Mesenchymal stem cell (in vitro differentiated cells and primary cell): ENCODE results near the gene CPNE4.

Experiments
- DNase-seq: peaks from one replicate; pipeline ENCODE4 v3.0.0-alpha.2; 2013
- H2AFZ ChIP-seq: one replicate; pipeline ENCODE4 v1.6.1; 2013; ENCODE audit warnings: low read depth, mild to moderate bottlenecking, control low read depth, inconsistent platforms, low read length, moderate library complexity
- H2AK5ac ChIP-seq: 2 replicates; pipeline ENCODE4 v1.6.1; 2013; ENCODE audit warnings: low read length, moderate library complexity, mild to moderate bottlenecking, inconsistent platforms; ENCODE audit not compliant: severe bottlenecking
- H2BK120ac ChIP-seq: one replicate; pipeline ENCODE4 v1.6.1; 2013; ENCODE audit warnings: low read depth, mild to moderate bottlenecking, inconsistent platforms, low read length, moderate library complexity
- H2BK12ac ChIP-seq, 2 experiments: one replicate each; pipeline ENCODE4 v1.6.1; 2013; ENCODE audit warnings: inconsistent platforms in 2 of 2, low read length in 2 of 2, mild to moderate bottlenecking in 2 of 2, moderate library complexity in 2 of 2, control low read depth in 1 of 2
- H2BK15ac ChIP-seq: one replicate; pipeline ENCODE4 v1.6.1; 2013; ENCODE audit warnings: mild to moderate bottlenecking, low read depth, inconsistent platforms; ENCODE audit not compliant: poor library complexity, severe bottlenecking
- H2BK5ac ChIP-seq: 2 replicates; pipeline ENCODE4 v1.6.1; 2013; ENCODE audit warnings: low read depth, mild to moderate bottlenecking, low read length, control low read depth, inconsistent platforms; ENCODE audit not compliant: poor library complexity, severe bottlenecking
- H3K14ac ChIP-seq, 2 experiments: one replicate each; pipeline ENCODE4 v1.6.1; 2013; ENCODE audit warnings: inconsistent platforms in 2 of 2, low read length in 2 of 2, control low read depth in 1 of 2, mild to moderate bottlenecking in 1 of 2, moderate library complexity in 1 of 2
- H3K18ac ChIP-seq, 2 experiments: one replicate each; pipeline ENCODE4 v1.6.1; 2013; ENCODE audit warnings: inconsistent platforms in 2 of 2, low read length in 2 of 2, control low read depth in 1 of 2, low read depth in 1 of 2, mild to moderate bottlenecking in 1 of 2
- H3K23ac ChIP-seq, 2 experiments: one replicate each; pipeline ENCODE4 v1.6.1; 2013; ENCODE audit warnings: inconsistent platforms in 2 of 2, low read length in 2 of 2, mild to moderate bottlenecking in 2 of 2, moderate library complexity in 2 of 2, control low read depth in 1 of 2
- H3K27ac ChIP-seq: 2 replicates; pipeline ENCODE4 v1.5.1; 2013; ENCODE audit warnings: mild to moderate bottlenecking, moderate library complexity, low read length, control low read depth, inconsistent platforms; ENCODE audit not compliant: poor library complexity, severe bottlenecking
- H3K27me3 ChIP-seq, 2 experiments: 2 replicates each; pipeline versions ENCODE4 v1.6.1 to v1.7.0; 2013; ENCODE audit warnings: low read length in 2 of 2, mild to moderate bottlenecking in 2 of 2, moderate library complexity in 2 of 2, control low read depth in 1 of 2, inconsistent platforms in 1 of 2; ENCODE audit not compliant: control insufficient read depth in 1 of 2, insufficient read depth in 1 of 2
- H3K36me3 ChIP-seq, 2 experiments: 2 replicates each; pipeline versions ENCODE4 v1.6.1 to v1.7.0; 2013; ENCODE audit warnings: low read length in 2 of 2, control low read depth in 1 of 2, inconsistent platforms in 1 of 2, low read depth in 1 of 2, mild to moderate bottlenecking in 1 of 2; ENCODE audit not compliant: insufficient read depth in 2 of 2, control insufficient read depth in 1 of 2
- H3K4ac ChIP-seq, 2 experiments: one replicate each; pipeline ENCODE4 v1.6.1; 2013; ENCODE audit warnings: inconsistent platforms in 2 of 2, low read length in 2 of 2, mild to moderate bottlenecking in 2 of 2, moderate library complexity in 2 of 2, control low read depth in 1 of 2, low read depth in 1 of 2
- H3K4me1 ChIP-seq: 2 replicates; pipeline ENCODE4 v1.6.1; 2013; ENCODE audit warnings: low read depth, low read length, control low read depth; ENCODE audit not compliant: control insufficient read depth, insufficient read depth
- H3K4me2 ChIP-seq: 2 replicates; pipeline ENCODE4 v1.6.1; 2013; ENCODE audit warnings: low read length, mild to moderate bottlenecking, inconsistent platforms; ENCODE audit not compliant: poor library complexity, severe bottlenecking
- H3K4me3 ChIP-seq, 2 experiments: 2 replicates each; pipeline versions ENCODE4 v1.5.1 to v1.7.0; 2013; ENCODE audit warnings: low read length in 2 of 2, mild to moderate bottlenecking in 2 of 2, control low read depth in 1 of 2, low read depth in 1 of 2; ENCODE audit not compliant: insufficient read depth in 1 of 2
- H3K79me1 ChIP-seq: replicated peaks from 2 replicates; pipeline ENCODE4 v1.6.1; 2013; ENCODE audit warnings: mild to moderate bottlenecking, control low read depth, low read length, inconsistent platforms; ENCODE audit not compliant: poor library complexity, severe bottlenecking
- H3K9ac ChIP-seq: 2 replicates; pipeline ENCODE4 v1.7.0; 2013; ENCODE audit warnings: mild to moderate bottlenecking, low read length, moderate library complexity
- H3K9me3 ChIP-seq: 2 replicates; pipeline ENCODE4 v1.7.0; 2013; ENCODE audit warnings: mild to moderate bottlenecking, low read length; ENCODE audit not compliant: control insufficient read depth
- H4K8ac ChIP-seq: one replicate; pipeline ENCODE4 v1.6.1; 2013; ENCODE audit warnings: inconsistent platforms, mild to moderate bottlenecking, low read length, moderate library complexity
- H4K91ac ChIP-seq: one replicate; pipeline ENCODE4 v1.6.1; 2013; ENCODE audit warnings: mild to moderate bottlenecking, low read length, inconsistent platforms
- WGBS: methylation state at CpG from one replicate; pipeline ENCODE4 v1.1.7; 2013; ENCODE audit warnings: mixed read lengths; 5-methylcytosine and 5-hydroxymethylcytosine counted together

CPNE4 gene

GRCh38 chr3:131998027-131998426 lies 36.8 kb downstream of the CPNE4 start:
- Histone ChIP-seq H3K4me2 (no peak overlapping the region), H3K9me3 (no peaks in the 10 kb centered on the region), H3K14ac (no peak overlapping the region), H3K4me1 (no peaks in the 10 kb centered on the region), H3K9ac (no peak overlapping the region), H3K4ac (no peak overlapping the region), H2BK12ac (no peak overlapping the region), H3K27ac (no peak overlapping the region), H2AFZ (no peak overlapping the region), H3K27me3 (no peaks in the 10 kb centered on the region), H2BK120ac (no peak overlapping the region), H2AK5ac (no peak overlapping the region), H3K18ac (no peak overlapping the region), H4K8ac (no peak overlapping the region), H3K4me3 (no peak overlapping the region), H2BK5ac (no peak overlapping the region), H3K79me1 (no peaks in the 10 kb centered on the region), H3K36me3 (no peaks in the 10 kb centered on the region), H2BK15ac (no peak overlapping the region), H4K91ac (no peak overlapping the region), H3K23ac (no peak overlapping the region)
- DNase-seq = no peak
- WGBS = 0% methylated on average over 1 of the region's 1 CpG

- no peak overlapping the region for H3K27ac ChIP-seq
- H3K9ac ChIP-seq = no peak overlapping the region
These were observed 38.9 kb downstream of the CPNE4 start for GRCh38 chr3:131995891-131996290.

GRCh38 chr3:131989318-131989717 lies 45.5 kb downstream of the CPNE4 start:
- Histone ChIP-seq H2BK15ac (no peak overlapping the region), H3K27ac (no peak overlapping the region), H3K9ac (no peak overlapping the region)

More at GRCh38 chr3:131995891-131996290, 38.9 kb downstream of the CPNE4 start:
- 83% methylated on average over 3 of the region's 3 CpGs for WGBS
- no peak overlapping the region for H2BK12ac ChIP-seq
- no peak overlapping the region for H2BK120ac ChIP-seq
- no peak overlapping the region for H3K23ac ChIP-seq
- H3K4ac ChIP-seq = no peak overlapping the region
- no peak overlapping the region for H2AFZ ChIP-seq
- H3K36me3 ChIP-seq = no peaks in the 10 kb centered on the region
- no peaks in the 10 kb centered on the region for H3K4me1 ChIP-seq
- H2BK15ac ChIP-seq = no peak overlapping the region
- H3K9me3 ChIP-seq = no peaks in the 10 kb centered on the region
- no peak overlapping the region for H3K4me2 ChIP-seq
- no peaks in the 10 kb centered on the region for H3K79me1 ChIP-seq
- no peaks in the 10 kb centered on the region for H3K27me3 ChIP-seq
- H3K14ac ChIP-seq = no peak overlapping the region
- no peak for DNase-seq
- H2BK5ac ChIP-seq = no peak overlapping the region
- H2AK5ac ChIP-seq = no peak overlapping the region
- no peak overlapping the region for H3K4me3 ChIP-seq
- no peak overlapping the region for H4K8ac ChIP-seq
- H3K18ac ChIP-seq = no peak overlapping the region
- no peak overlapping the region for H4K91ac ChIP-seq

GRCh38 chr3:131988209-131988608 lies 46.6 kb downstream of the CPNE4 start:
- no peak overlapping the region for H2BK5ac ChIP-seq
- no peak overlapping the region for H3K4me3 ChIP-seq
- H3K4me2 ChIP-seq = no peak overlapping the region
- no peak overlapping the region for H4K91ac ChIP-seq
- H3K79me1 ChIP-seq = no peaks in the 10 kb centered on the region
- no peak overlapping the region for H2AFZ ChIP-seq
- no peaks in the 10 kb centered on the region for H3K27me3 ChIP-seq
- no peak overlapping the region for H4K8ac ChIP-seq
- no peak overlapping the region for H3K23ac ChIP-seq
- no peak overlapping the region for H3K4ac ChIP-seq
- DNase-seq = no peak
- no peak overlapping the region for H3K27ac ChIP-seq
- no peak overlapping the region for H3K14ac ChIP-seq
- no peaks in the 10 kb centered on the region for H3K4me1 ChIP-seq
- H2BK15ac ChIP-seq = no peak overlapping the region
- 65% methylated on average over 3 of the region's 3 CpGs for WGBS
- no peak overlapping the region for H2BK120ac ChIP-seq
- H2BK12ac ChIP-seq = no peak overlapping the region
- H3K9me3 ChIP-seq = no peaks in the 10 kb centered on the region
- H2AK5ac ChIP-seq = no peak overlapping the region
- no peak overlapping the region for H3K9ac ChIP-seq
- H3K36me3 ChIP-seq = no peaks in the 10 kb centered on the region
- H3K18ac ChIP-seq = no peak overlapping the region

More at GRCh38 chr3:131989318-131989717, 45.5 kb downstream of the CPNE4 start:
- no peak for DNase-seq
- no peaks in the 10 kb centered on the region for H3K79me1 ChIP-seq
- H3K18ac ChIP-seq = no peak overlapping the region
- H2AFZ ChIP-seq = no peak overlapping the region
- no peak overlapping the region for H2AK5ac ChIP-seq
- H2BK12ac ChIP-seq = no peak overlapping the region
- H3K4ac ChIP-seq = no peak overlapping the region
- no peaks in the 10 kb centered on the region for H3K27me3 ChIP-seq
- no peaks in the 10 kb centered on the region for H3K4me1 ChIP-seq
- no peak overlapping the region for H4K8ac ChIP-seq
- WGBS = 83% methylated on average over 1 of the region's 3 CpGs
- H3K14ac ChIP-seq = no peak overlapping the region
- H4K91ac ChIP-seq = no peak overlapping the region
- H2BK5ac ChIP-seq = no peak overlapping the region
- H3K23ac ChIP-seq = no peak overlapping the region
- H3K4me2 ChIP-seq = no peak overlapping the region
- no peaks in the 10 kb centered on the region for H3K9me3 ChIP-seq
- no peak overlapping the region for H2BK120ac ChIP-seq
- H3K4me3 ChIP-seq = no peak overlapping the region
- H3K36me3 ChIP-seq = no peaks in the 10 kb centered on the region
